ENCODE results near the gene SPPL3.
A peak's percentile ranks its signal among the peaks of the same experiment; 100 is the strongest.
"Not testable (repeated sequence)": the region's sequence is repeated elsewhere in the genome, so short reads cannot be mapped to it uniquely, and the experiment has no call there.

SPPL3 gene

GRCh38 chr12:120917748-120918147 is 13.6 kb upstream of the SPPL3 start:
- DNase-seq, result peak; percentile 15

DNA sequence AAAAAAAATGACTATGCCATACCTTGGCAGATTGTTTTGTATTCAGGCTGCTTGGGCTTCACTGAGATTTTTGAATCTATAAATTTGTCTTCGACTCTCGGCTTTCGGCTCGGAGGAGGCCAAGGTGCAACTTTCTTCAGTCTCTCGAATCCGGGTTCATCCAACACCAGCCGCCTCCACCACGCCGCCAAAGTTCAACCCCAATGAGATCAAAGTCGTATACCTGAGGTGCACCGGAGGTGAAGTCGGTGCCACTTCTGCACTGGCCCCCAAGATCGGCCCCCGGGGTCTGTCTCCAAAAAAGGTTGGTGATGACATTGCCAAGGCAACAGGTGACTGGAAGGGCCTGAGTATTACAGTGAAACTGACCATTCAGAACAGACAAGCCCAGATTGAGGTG is 12.4 kb upstream of the SPPL3 start:
- peak; percentile 38 for DNase-seq

DNA sequence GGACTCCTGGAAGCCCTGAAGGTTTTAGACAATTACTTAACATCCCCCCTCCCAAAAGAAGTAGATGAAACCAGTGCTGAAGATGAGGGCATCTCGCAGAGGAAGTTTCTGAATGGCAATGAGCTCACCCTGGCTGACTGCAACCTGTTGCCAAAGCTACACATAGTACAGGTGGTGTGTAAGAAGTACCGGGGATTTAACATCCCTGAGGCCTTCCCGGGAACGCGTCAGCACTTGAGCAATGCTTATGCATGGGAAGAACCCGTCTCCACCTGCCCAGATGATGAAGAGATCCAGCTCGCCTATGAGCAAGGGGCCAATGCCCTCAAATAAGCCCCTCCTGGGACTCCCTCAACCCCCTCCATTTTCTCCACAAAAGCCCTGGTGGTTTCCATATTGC is 10.6 kb upstream of the SPPL3 start:
- peak; percentile 58 for DNase-seq

GRCh38 chr12:120909633-120910298 is 5.6 kb upstream of the SPPL3 start:
- peak; percentile 35 for DNase-seq

GRCh38 chr12:120905856-120906384 is 1.8 kb upstream of the SPPL3 start:
- DNase-seq, result no peak

- DNase-seq, result peak; percentile 79
Measured at GRCh38 chr12:120903412-120904196, 554 bp downstream of the SPPL3 start.

DNA sequence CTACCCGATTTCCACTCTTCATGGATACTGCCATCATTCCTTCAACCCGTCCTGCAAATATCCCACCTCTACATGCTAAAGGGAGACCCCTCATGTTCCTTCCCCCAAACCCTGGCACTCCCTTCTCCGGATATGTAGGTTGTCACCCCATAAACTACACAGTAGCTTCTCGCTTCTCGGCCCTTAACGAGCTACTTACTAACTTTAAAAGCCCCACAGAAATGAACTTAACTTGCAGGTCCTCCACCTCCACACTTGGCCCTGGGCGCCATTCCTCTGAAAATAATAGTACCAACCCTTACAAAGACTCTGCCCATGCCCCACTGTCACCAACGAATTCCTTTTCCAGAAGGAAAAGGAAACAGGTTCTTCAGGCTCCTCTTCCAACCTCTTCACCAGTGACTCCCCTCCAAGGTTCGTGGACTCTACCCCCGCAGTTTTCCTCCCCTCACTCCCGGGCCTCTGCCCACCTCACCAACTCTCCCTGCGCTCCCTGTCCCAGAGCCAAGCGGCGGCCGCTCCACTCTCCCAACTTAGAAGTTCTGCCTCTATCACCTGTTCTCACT is 1.2 kb downstream of the SPPL3 start:
- no peak for DNase-seq

DNA sequence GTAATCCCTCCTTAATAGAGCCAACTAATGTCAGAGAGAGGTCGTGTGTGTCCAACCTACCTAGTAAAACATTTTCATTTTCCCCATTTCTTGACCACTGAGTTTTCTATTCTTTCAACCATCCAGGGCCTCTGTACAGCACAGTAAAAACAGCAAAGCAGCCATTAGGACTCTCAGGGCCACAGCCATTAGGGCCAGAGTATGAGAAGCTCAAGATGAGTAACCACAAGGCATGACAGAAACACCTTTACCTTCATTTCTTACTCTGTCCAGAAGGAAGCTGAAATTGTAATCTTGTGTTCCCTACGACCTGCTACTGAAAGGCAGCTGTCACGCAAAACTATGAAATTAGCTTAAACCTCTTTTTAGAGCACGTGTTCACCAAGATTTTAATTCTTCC is 2.3 kb downstream of the SPPL3 start:
- DNase-seq, result no peak

- not testable (repeated sequence) for DNase-seq
Measured at GRCh38 chr12:120901101-120901500, 3.1 kb downstream of the SPPL3 start.

DNA sequence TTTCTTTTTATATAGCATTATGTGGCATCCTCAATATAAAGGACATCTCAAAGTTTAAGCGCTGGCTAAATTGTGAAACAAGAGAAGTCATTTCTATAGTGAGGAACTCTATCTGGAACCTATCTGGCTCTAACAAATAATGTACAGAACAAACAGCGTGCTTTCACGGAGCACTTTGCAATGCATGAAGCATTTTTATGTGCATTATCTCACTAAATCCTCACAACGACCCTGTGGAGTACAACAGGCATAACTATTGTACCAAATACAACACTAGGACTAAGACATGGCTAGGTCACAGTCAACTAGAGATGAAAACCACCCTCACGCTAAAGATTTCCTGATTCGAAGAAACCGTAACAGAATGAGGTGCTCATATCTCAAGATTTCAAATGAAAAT is 8.6 kb downstream of the SPPL3 start:
- DNase-seq, result no peak

DNA sequence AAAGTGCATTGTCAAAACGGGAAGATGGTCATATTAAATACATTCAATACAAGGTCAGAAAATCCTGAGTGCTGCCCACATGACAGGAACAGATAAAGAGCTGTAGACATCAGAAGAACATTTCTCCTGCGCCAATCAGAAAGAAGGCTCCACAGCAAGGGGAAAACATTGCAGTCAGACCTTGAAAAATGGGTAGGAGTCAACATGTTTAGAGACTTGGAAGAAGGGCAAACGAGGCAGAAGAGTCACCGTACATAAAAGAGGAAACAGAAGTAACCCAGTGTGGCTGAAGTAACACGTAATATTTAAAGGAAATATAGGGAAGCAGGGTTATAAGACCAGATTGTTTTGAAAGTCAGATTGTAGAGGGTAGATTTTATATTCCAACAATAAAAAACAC is 11.9 kb downstream of the SPPL3 start:
- no peak for DNase-seq

- no peak for DNase-seq
Measured at GRCh38 chr12:120890963-120891362, 13.2 kb downstream of the SPPL3 start.

DNA sequence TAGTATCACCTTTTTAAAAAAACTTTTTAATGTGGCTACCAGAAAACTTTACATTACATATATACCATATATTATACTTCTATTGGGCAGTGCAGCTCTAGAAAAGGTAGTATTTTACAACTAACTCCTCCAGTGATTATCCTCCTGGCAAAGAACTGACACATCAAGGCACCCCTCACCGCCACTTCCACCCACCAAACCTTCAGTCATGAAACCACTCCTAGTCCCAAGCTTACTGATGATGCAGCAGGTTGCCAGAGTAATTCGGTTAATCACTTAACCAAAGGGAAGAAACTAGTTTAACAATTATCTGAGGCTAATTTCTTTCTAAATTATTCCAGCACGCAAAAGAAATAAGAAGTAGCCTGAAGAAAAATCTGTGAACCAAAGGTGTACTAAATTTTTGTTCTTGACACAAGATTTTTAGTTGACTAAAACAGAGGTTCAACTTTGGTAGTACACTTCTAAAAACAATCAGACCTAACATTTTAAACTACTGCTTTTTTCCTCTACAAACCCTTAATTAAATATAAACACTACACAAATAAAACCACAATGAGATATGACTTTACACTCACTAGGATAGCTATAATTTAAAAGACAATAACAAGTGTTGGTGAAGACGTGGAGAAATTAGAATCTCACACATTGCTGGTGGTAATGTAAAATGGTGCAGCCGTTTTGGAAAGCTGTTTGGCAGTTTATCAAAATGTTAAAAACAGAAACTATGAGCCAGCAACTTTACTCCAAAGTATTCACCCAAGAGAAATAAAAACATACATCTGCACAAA is 16.7 kb downstream of the SPPL3 start:
- no peak for DNase-seq

DNA sequence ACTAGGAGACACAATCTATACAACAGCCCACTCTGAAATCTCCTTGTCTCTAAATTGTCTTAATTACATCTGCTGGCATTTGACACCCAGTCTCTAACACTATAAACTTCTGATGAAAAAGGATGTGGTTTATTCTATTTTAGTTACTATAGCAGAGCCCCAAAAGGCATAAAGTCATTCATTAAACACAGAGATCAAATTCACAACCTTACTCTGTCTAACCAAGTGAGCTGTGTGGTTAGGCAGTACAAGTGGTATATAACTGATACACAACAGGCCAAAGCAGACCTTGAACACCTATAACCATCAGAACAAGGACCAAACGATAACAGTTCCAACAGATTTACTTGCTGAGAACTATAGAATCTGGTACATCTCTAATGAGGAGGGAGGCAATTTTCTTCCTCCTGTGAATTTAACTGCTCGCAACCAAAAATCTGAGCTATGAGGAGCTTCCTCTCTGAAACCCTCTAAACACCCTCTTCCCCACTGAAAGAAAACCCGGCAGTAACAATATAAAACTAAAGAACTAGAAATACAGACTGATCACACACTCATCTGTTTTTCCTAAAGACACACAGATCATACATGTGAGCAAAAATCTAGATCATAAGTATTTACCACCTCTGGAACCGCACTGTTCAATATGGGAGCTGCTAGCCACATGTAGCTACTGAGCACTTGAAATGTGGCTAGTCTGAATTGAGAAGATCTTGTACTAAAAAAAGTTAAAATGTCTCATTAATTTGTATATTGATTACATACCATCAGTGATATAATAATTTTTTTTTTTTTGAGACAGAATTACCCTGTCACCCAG is 17.7 kb downstream of the SPPL3 start:
- no peak for DNase-seq

GRCh38 chr12:120885521-120885920 is 18.6 kb downstream of the SPPL3 start:
- no peak for DNase-seq

DNA sequence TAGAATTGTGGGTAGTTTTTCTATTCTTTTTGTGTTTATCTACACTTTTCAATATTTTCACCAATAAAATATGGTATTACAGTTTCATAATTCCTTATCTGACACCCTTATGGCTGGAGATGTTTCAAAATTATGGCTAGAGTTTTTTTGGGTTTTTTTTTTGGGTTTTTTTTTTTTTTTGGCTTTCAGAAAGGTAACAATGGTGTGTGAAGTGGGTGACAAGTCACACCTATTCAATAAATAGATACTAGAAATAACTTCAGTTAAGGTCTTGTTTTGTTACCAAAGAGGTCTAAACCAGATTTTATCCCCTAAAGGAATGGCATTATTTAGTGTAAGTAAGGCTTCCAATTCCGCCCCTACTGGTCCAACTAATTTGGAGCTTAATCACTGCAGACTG is 19.5 kb downstream of the SPPL3 start:
- DNase-seq, result no peak

GRCh38 chr12:120882055-120882555 is 22.1 kb downstream of the SPPL3 start:
- no peak for DNase-seq

- DNase-seq, result no peak
Measured at GRCh38 chr12:120879718-120880300, 24.3 kb downstream of the SPPL3 start.

DNA sequence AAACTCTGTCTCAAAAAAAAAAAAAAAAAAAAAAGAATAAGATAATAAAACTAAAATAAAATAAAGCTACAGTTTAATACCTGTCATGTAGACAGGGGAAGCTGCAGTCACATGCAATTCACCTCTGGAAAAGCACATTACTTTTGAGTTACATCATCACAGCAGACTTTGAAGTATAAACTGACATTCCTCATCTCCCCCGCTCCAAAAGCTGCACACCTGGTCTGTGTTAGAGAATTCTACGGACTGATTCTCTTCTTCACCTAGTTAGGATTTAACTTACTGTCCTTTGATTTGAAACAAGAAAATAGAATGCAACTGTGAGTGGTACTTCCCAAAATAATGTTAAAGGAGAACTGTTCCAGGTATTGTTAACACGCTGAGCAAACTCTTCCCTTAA is 25.1 kb downstream of the SPPL3 start:
- DNase-seq, result peak; percentile 71

GRCh38 chr12:120874547-120875245 is 29.5 kb downstream of the SPPL3 start:
- no peak for DNase-seq

- no peak for DNase-seq
Measured at GRCh38 chr12:120873226-120873625, 30.9 kb downstream of the SPPL3 start.
